ENCODE results near the gene PRKCE.

PRKCE gene

GRCh38 chr2:45822272-45822630 is 170.8 kb downstream of the PRKCE start:
- TF ChIP-seq CTCF (IDR thresholded peaks at IDR 0.05): no peak

GRCh38 chr2:45823723-45824206 is 172.3 kb downstream of the PRKCE start:
- no peak for TF ChIP-seq CTCF (IDR thresholded peaks at IDR 0.05)

- no peak for TF ChIP-seq CTCF (IDR thresholded peaks at IDR 0.05)
Measured at GRCh38 chr2:45825001-45825651, 173.7 kb downstream of the PRKCE start.

GRCh38 chr2:45826460-45826859 is 175.0 kb downstream of the PRKCE start:
- no peak for TF ChIP-seq CTCF (IDR thresholded peaks at IDR 0.05)

GRCh38 chr2:45826884-45827635 is 175.6 kb downstream of the PRKCE start:
- TF ChIP-seq CTCF (IDR thresholded peaks at IDR 0.05): no peak

- TF ChIP-seq CTCF (IDR thresholded peaks at IDR 0.05): no peak
Measured at GRCh38 chr2:45830322-45830721, 178.8 kb downstream of the PRKCE start.

- no peak for TF ChIP-seq CTCF (IDR thresholded peaks at IDR 0.05)
Measured at GRCh38 chr2:45833301-45833967, 182.0 kb downstream of the PRKCE start.

Measured in LNCAP (cell line).